GM12878 (cell line): Measurements from ENCODE around the gene OTUB2. TPM values are rescaled to one million over a fixed set of nuclear protein-coding genes. Genes with fewer than 3 reads are reported as not detected.

Experiments
- ATAC-seq: fragments of 200-7000 bp; cut with Tn5 transposase; 3 replicates; pipeline ENCODE4 v1.9.1; 2020; ENCODE audit warnings: mild to moderate bottlenecking, moderate library complexity
- BruUV-seq: library from RNA; stranded (reverse); fragments of 400-500 nt; replicated peaks from 2 replicates; lab custom pipeline; 2021; lab: Mats Ljungman, UMichigan
- CTCF ChIA-PET: fragments of 300-600 bp; sonication (Branson Sonifier 250); formaldehyde crosslinking; extraction: SDS; loops from one replicate; lab custom pipeline; 2021; ENCODE audit warnings: inconsistent platforms; lab: Yijun Ruan, JAX
- POLR2A ChIA-PET: fragments of 350-600 bp; formaldehyde crosslinking; extraction: SDS; loops from one replicate; lab custom pipeline; 2021; ENCODE audit warnings: inconsistent platforms; lab: Charles Lee
- RAD21 ChIA-PET: fragments of 300-600 bp; sonication (Branson Sonifier 250); formaldehyde crosslinking; loops from one replicate; lab custom pipeline; 2023; ENCODE audit warnings: antibody characterized with exemption; ENCODE audit not compliant: unreplicated experiment; lab: Charles Lee
- SMC1A ChIA-PET: fragments of 300-600 bp; sonication (Branson Sonifier 250); formaldehyde crosslinking; loops from one replicate; lab custom pipeline; 2023; ENCODE audit not compliant: unreplicated experiment, uncharacterized antibody; lab: Charles Lee
- DNase-seq: peaks from one replicate; pipeline ENCODE4 v3.0.0-alpha.2; 2011; ENCODE audit warnings: low read depth, low spot score
- FAIRE-seq: peaks from 3 replicates; lab custom pipeline; 2011; peaks lifted over from hg19 to GRCh38; lab: Jason Lieb, UNC
- H2AFZ ChIP-seq: 2 replicates; pipeline ENCODE4 v1.6.0; 2011; ENCODE audit warnings: low read depth, low read length, control low read depth; ENCODE audit not compliant: control insufficient read depth
- H3K27ac ChIP-seq: 2 replicates; pipeline ENCODE4 v1.5.1; 2011; ENCODE audit warnings: control low read depth; ENCODE audit not compliant: control insufficient read depth, insufficient read depth
- H3K27me3 ChIP-seq, 2 experiments: replicated peaks in 1 of 2; 2 replicates each; pipeline versions ENCODE4 v1.6.0 to v1.6.1; 2011; ENCODE audit warnings: low read length in 1 of 2; ENCODE audit not compliant: control insufficient read depth in 2 of 2, insufficient read depth in 2 of 2
- H3K36me3 ChIP-seq, 2 experiments: 2 replicates each; pipeline ENCODE4 v1.5.1; 2011; ENCODE audit warnings: low read length in 1 of 2; ENCODE audit not compliant: control insufficient read depth in 2 of 2, insufficient read depth in 2 of 2
- H3K4me1 ChIP-seq: 2 replicates; pipeline ENCODE4 v1.6.1; 2011; ENCODE audit warnings: mild to moderate bottlenecking, low read length, moderate library complexity, mixed read lengths; ENCODE audit not compliant: control insufficient read depth, insufficient read depth
- H3K4me2 ChIP-seq: 2 replicates; pipeline ENCODE4 v1.6.0; 2011; ENCODE audit warnings: control low read depth; ENCODE audit not compliant: control insufficient read depth, insufficient read depth
- H3K4me3 ChIP-seq: fragments of 200-600 bp; sonication (generic); 2 replicates; pipeline ENCODE4 v1.5.1; 2016
- H3K79me2 ChIP-seq: 2 replicates; pipeline ENCODE4 v1.6.0; 2011; ENCODE audit warnings: low read length; ENCODE audit not compliant: control insufficient read depth, insufficient read depth
- H3K9ac ChIP-seq: 2 replicates; pipeline ENCODE4 v1.8.0; 2011; ENCODE audit warnings: low read length, control low read depth, mixed read lengths; ENCODE audit not compliant: control insufficient read depth, insufficient read depth
- H3K9me3 ChIP-seq: replicated peaks from 3 replicates; pipeline ENCODE4 v1.5.1; 2011; ENCODE audit warnings: mild to moderate bottlenecking, low read length; ENCODE audit not compliant: control insufficient read depth, insufficient read depth
- H4K20me1 ChIP-seq: 2 replicates; pipeline ENCODE4 v1.6.0; 2011; ENCODE audit not compliant: control insufficient read depth, insufficient read depth
- ETV6 ChIP-seq, 2 experiments: fragments of 450-650 bp in 1 of 2; IDR thresholded peaks in 1 of 2; conservative IDR thresholded peaks in 1 of 2; 2 replicates each; pipeline ENCODE4 v1.6.1; 2014; ENCODE audit warnings: antibody characterized with exemption in 1 of 2, borderline replicate concordance in 1 of 2, low read depth in 1 of 2, mild to moderate bottlenecking in 1 of 2, moderate library complexity in 1 of 2
- NR2F1 ChIP-seq: fragments of 450-650 bp; conservative IDR thresholded peaks from 2 replicates; pipeline ENCODE4 v1.6.1; 2017; ENCODE audit warnings: mild to moderate bottlenecking
- POU2F2 ChIP-seq: IDR thresholded peaks from 3 replicates; pipeline ENCODE4 v1.6.1; 2011; ENCODE audit warnings: low read depth, mild to moderate bottlenecking, low read length, borderline replicate concordance
- RAD21 ChIP-seq: IDR thresholded peaks from 2 replicates; pipeline ENCODE4 v1.6.1; 2011; ENCODE audit warnings: mild to moderate bottlenecking, low read depth, low read length, moderate library complexity; ENCODE audit not compliant: insufficient read depth
- SMC3 ChIP-seq: IDR thresholded peaks from 2 replicates; pipeline ENCODE4 v1.6.1; 2011; ENCODE audit warnings: low read length, improper control_type of control experiment, borderline replicate concordance
- WGBS: methylation state at CpG from one replicate; pipeline ENCODE4 v1.1.6; 2016; ENCODE audit warnings: low lambda C conversion rate; ENCODE audit not compliant: insufficient replicate concordance, insufficient coverage; ENCODE audit errors: missing lambda C conversion rate; 5-methylcytosine and 5-hydroxymethylcytosine counted together
- in situ Hi-C: fragments of 300-500 bp; cut with MboI; formaldehyde crosslinking; loops from 9 replicates; pipeline ENCODE4 v1.14.3; 2018; ENCODE audit warnings: mixed read lengths
- intact Hi-C: fragments of 100-400 bp; cut with micrococcal nuclease; formaldehyde crosslinking; loops from one replicate; pipeline ENCODE4 v1.14.2; 2022; ENCODE audit not compliant: unreplicated experiment
- polyA plus RNA-seq, 11 experiments: library from polyadenylated mRNA; depleted of rRNA in 4 of 11; unstranded in 6 of 11; stranded (reverse) in 5 of 11; fragments of >200 nt; fragmentation: Nextera tagmentation in 4 of 11; fragmentation: Illumina TruSeq in 1 of 11; extraction: Ambion mirVana in 4 of 11; extraction: Trizol in 1 of 11; gene quantifications; 1 replicate in 1 of 11; 2 replicates in 10 of 11; pipeline versions ENCODE4 v1.2.1 to v1.2.3, GENCODE V29; 2011 to 2016; ENCODE audit warnings: inconsistent platforms in 2 of 11, missing spikeins in 2 of 11, low read depth in 1 of 11
- total RNA-seq, 4 experiments: library from RNA; depleted of rRNA in 3 of 4; stranded (reverse); fragments of >200 nt in 3 of 4; fragmentation: Illumina TruSeq in 1 of 4; extraction: Trizol in 1 of 4; gene quantifications; 2 replicates each; pipeline versions ENCODE4 v1.2.1 to v1.2.3, GENCODE V29; 2013 to 2021
- TF ChIP-seq, protein P1 (sequence below), 3 experiments: IDR thresholded peaks in 2 of 3; conservative IDR thresholded peaks in 1 of 3; 2 replicates each; pipeline ENCODE4 v1.5.1; 2011; ENCODE audit warnings: low read depth in 3 of 3, low read length in 3 of 3, mild to moderate bottlenecking in 3 of 3, control low read depth in 2 of 3, moderate library complexity in 2 of 3, inconsistent platforms in 1 of 3, mixed read lengths in 1 of 3; ENCODE audit not compliant: control insufficient read depth in 2 of 3, insufficient read depth in 1 of 3; ENCODE audit errors: extremely low read depth in 1 of 3
- TF ChIP-seq, protein P2 (sequence below): IDR thresholded peaks from 2 replicates; pipeline ENCODE4 v1.6.1; 2012; ENCODE audit warnings: mild to moderate bottlenecking, low read depth, low read length
- TF ChIP-seq, protein P3 (sequence below): IDR thresholded peaks from 2 replicates; pipeline ENCODE4 v1.6.1; 2011; ENCODE audit warnings: low read depth, mild to moderate bottlenecking, low read length, moderate library complexity, borderline replicate concordance; ENCODE audit errors: extremely low read depth

OTUB2 gene
- total and polyA plus RNA-seq, 10 of the 15 experiments (the other 5 are each of a cell fraction or from before 2014, with no cell fraction given): 0.05 to 0.82 (median 0.43) TPM

DNA sequence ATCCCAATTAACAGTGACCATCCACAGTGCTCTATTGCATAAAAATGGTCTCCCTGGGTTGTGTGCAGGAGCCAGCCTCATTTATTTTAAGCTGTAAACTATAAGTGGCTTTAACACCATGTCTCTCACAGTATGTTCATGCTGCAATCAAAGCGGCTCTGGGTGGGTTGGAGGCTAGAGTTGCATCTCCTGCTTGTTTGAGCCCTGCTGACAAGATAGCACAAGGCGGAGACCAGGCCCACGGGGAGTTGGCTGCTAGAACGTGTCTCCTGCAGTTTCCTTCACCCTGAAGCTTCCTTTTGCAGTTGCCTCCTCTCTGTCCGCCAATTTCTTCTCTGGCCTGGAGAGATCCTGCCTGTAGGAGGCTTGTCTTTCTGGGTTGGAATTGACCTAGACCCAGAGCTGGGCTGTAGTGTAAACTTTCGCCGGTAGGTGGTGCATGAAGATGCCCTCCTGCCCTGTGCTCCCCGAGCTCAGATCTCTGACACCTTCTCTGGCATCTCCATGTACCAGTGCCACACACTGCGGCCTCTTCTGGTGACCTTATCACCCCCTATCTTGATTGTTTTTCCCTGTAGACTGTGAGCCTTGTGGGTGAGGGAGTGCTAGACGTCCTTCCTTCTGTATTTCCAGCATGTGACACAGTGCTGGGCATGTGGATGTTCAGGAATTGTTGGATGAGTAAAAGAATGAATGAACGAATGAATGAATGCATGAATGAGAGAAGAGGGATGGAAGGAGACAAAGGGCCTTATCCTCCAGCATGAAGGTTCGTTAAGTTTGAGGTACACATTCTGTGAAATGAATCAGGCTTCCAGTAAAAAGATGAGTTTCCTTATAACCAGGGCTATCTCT is 10.4 kb downstream of the OTUB2 start:
- WGBS: 19% methylated on average over 12 of the region's 12 CpGs
- H3K27me3 ChIP-seq: 0 out of 4 replicates have a peak, but pooled peaks cover 0 to 5% of the 10 kb centered on the region in 2 experiments
- no peak overlapping the region for H3K4me3 ChIP-seq
- ChIA-PET RAD21 (interaction anchor here (0.7 to 5.1 kb wide), 20 partner anchors 9 to 146 kb away, joined by 3 to 82 read pairs (median 4); partner anchors contain the start of genes DDX24, IFI27L1 and OTUB2), CTCF (interaction anchor here (0.6 to 8.5 kb wide), 34 partner anchors 9 to 382 kb away, joined by 3 to 221 read pairs (median 5); partner anchors contain the start of genes DDX24, IFI27L1, IFI27L2 and OTUB2), SMC1A (interaction anchor here (0.6 to 4.8 kb wide), 20 partner anchors 11 to 144 kb away, joined by 3 to 73 read pairs (median 5); partner anchors contain the start of gene IFI27L2), POLR2A (no interaction called here)
- BruUV-seq: no TSS peak
- no peaks in the 10 kb centered on the region for H3K4me1 ChIP-seq
- in situ Hi-C loops: loop anchor here (5.0 kb wide), 2 partner anchors 101 to 146 kb away; no protein-coding TSS in a partner anchor
- no peaks in the 10 kb centered on the region for H3K9me3 ChIP-seq
- H3K36me3 ChIP-seq: no peaks in the 10 kb centered on the region
- no peak overlapping the region for H3K9ac ChIP-seq
- intact Hi-C loops: loop anchor here (1.0 kb wide), 2 partner anchors 100 to 144 kb away; no protein-coding TSS in a partner anchor
- no peaks in the 10 kb centered on the region for H3K79me2 ChIP-seq
- H2AFZ ChIP-seq: no peak overlapping the region
- H3K27ac ChIP-seq: no peak overlapping the region
- FAIRE-seq: peak; percentile 89
- H3K4me2 ChIP-seq: no peak overlapping the region
- H4K20me1 ChIP-seq: no peaks in the 10 kb centered on the region
- DNase-seq: no peak
- TF ChIP-seq, protein P1, sequence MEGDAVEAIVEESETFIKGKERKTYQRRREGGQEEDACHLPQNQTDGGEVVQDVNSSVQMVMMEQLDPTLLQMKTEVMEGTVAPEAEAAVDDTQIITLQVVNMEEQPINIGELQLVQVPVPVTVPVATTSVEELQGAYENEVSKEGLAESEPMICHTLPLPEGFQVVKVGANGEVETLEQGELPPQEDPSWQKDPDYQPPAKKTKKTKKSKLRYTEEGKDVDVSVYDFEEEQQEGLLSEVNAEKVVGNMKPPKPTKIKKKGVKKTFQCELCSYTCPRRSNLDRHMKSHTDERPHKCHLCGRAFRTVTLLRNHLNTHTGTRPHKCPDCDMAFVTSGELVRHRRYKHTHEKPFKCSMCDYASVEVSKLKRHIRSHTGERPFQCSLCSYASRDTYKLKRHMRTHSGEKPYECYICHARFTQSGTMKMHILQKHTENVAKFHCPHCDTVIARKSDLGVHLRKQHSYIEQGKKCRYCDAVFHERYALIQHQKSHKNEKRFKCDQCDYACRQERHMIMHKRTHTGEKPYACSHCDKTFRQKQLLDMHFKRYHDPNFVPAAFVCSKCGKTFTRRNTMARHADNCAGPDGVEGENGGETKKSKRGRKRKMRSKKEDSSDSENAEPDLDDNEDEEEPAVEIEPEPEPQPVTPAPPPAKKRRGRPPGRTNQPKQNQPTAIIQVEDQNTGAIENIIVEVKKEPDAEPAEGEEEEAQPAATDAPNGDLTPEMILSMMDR (IDR thresholded peaks at IDR 0.05 in 2 of 3, conservative IDR thresholded peaks at IDR 0.05 in 1 of 3; ENCODE audit: control insufficient read depth in 2 of 3, extremely low read depth in 1 of 3, insufficient read depth in 1 of 3, low read depth in 3 of 3, low read length in 3 of 3): peak; percentile 87 to 89 (median 88)
- TF ChIP-seq POU2F2 (peak; percentile 4; the same call in 1 of the 3 replicates), SMC3 (peak; percentile 94), ETV6 (conservative IDR thresholded peaks at IDR 0.05 in 1 of 2, IDR thresholded peaks at IDR 0.05 in 1 of 2; ENCODE audit: borderline replicate concordance in 1 of 2, low read depth in 1 of 2) (no peak), RAD21 (peak; percentile 66), NR2F1 (peak; percentile 59; the same call in 1 of the 2 replicates)
- TF ChIP-seq, protein P2, sequence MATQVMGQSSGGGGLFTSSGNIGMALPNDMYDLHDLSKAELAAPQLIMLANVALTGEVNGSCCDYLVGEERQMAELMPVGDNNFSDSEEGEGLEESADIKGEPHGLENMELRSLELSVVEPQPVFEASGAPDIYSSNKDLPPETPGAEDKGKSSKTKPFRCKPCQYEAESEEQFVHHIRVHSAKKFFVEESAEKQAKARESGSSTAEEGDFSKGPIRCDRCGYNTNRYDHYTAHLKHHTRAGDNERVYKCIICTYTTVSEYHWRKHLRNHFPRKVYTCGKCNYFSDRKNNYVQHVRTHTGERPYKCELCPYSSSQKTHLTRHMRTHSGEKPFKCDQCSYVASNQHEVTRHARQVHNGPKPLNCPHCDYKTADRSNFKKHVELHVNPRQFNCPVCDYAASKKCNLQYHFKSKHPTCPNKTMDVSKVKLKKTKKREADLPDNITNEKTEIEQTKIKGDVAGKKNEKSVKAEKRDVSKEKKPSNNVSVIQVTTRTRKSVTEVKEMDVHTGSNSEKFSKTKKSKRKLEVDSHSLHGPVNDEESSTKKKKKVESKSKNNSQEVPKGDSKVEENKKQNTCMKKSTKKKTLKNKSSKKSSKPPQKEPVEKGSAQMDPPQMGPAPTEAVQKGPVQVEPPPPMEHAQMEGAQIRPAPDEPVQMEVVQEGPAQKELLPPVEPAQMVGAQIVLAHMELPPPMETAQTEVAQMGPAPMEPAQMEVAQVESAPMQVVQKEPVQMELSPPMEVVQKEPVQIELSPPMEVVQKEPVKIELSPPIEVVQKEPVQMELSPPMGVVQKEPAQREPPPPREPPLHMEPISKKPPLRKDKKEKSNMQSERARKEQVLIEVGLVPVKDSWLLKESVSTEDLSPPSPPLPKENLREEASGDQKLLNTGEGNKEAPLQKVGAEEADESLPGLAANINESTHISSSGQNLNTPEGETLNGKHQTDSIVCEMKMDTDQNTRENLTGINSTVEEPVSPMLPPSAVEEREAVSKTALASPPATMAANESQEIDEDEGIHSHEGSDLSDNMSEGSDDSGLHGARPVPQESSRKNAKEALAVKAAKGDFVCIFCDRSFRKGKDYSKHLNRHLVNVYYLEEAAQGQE: no peak
- TF ChIP-seq, protein P3, sequence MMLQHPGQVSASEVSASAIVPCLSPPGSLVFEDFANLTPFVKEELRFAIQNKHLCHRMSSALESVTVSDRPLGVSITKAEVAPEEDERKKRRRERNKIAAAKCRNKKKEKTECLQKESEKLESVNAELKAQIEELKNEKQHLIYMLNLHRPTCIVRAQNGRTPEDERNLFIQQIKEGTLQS: no peak
- ATAC-seq: peak; percentile 99
